IMR-90 (cell line): ENCODE data around the gene PTPRN2. TPM values are rescaled to one million over a fixed set of nuclear protein-coding genes. Genes with fewer than 3 reads are reported as not detected.

Experiments used
- ATAC-seq: fragments of 200-7000 bp; cut with Tn5 transposase; 2 replicates; pipeline ENCODE4 v1.9.1; 2020; ENCODE audit warnings: low read depth, mild to moderate bottlenecking, moderate library complexity
- BruUV-seq: library from RNA; stranded (reverse); fragments of 400-500 nt; replicated peaks from 2 replicates; lab custom pipeline; 2021; lab: Mats Ljungman, UMichigan
- CTCF ChIA-PET: fragments of 300-600 bp; formaldehyde crosslinking; extraction: SDS; loops from one replicate; lab custom pipeline; 2021; ENCODE audit warnings: antibody characterized with exemption; lab: Yijun Ruan, JAX
- POLR2A ChIA-PET: fragments of 300-600 bp; sonication (Branson Sonifier 250); formaldehyde crosslinking; loops from one replicate; lab custom pipeline; 2022; ENCODE audit warnings: antibody characterized with exemption; ENCODE audit not compliant: unreplicated experiment; lab: Charles Lee
- DNase-seq: peaks from one replicate; pipeline ENCODE4 v3.0.0; 2013
- H2AFZ ChIP-seq: replicated peaks from 2 replicates; pipeline ENCODE3; 2013; ENCODE audit warnings: low read length, mild to moderate bottlenecking; ENCODE audit not compliant: poor library complexity
- H2AK5ac ChIP-seq: 2 replicates; pipeline ENCODE4 v1.6.1; 2013; ENCODE audit warnings: low read depth, low read length, inconsistent platforms
- H2AK9ac ChIP-seq: replicated peaks from 2 replicates; pipeline ENCODE3; 2013; ENCODE audit warnings: mild to moderate bottlenecking, low read depth, low read length, moderate library complexity; ENCODE audit not compliant: poor library complexity
- H2BK120ac ChIP-seq: 2 replicates; pipeline ENCODE4 v1.6.1; 2013; ENCODE audit warnings: low read depth, low read length, inconsistent platforms
- H2BK15ac ChIP-seq: 3 replicates; pipeline ENCODE4 v1.6.1; 2013; ENCODE audit warnings: low read depth, low read length, inconsistent platforms
- H2BK20ac ChIP-seq: 2 replicates; pipeline ENCODE4 v1.6.1; 2013; ENCODE audit warnings: low read depth, mild to moderate bottlenecking, inconsistent platforms, low read length, moderate library complexity
- H2BK5ac ChIP-seq: 2 replicates; pipeline ENCODE4 v1.6.1; 2013; ENCODE audit warnings: mild to moderate bottlenecking, low read depth, low read length, inconsistent platforms; ENCODE audit not compliant: poor library complexity, severe bottlenecking
- H3K14ac ChIP-seq: replicated peaks from 2 replicates; pipeline ENCODE4 v1.6.1; 2013; ENCODE audit warnings: low read depth, low read length, inconsistent platforms
- H3K18ac ChIP-seq: 2 replicates; pipeline ENCODE4 v1.6.1; 2013; ENCODE audit warnings: low read depth, low read length, control low read depth
- H3K23ac ChIP-seq: 2 replicates; pipeline ENCODE4 v1.6.1; 2013; ENCODE audit warnings: low read depth, low read length, inconsistent platforms
- H3K27ac ChIP-seq: 2 replicates; pipeline ENCODE4 v1.5.1; 2013; ENCODE audit warnings: mild to moderate bottlenecking, control low read depth, low read length; ENCODE audit not compliant: insufficient read depth
- H3K27me3 ChIP-seq: 2 replicates; pipeline ENCODE4 v1.6.1; 2013; ENCODE audit warnings: low read length; ENCODE audit not compliant: control insufficient read depth, insufficient read depth
- H3K36me3 ChIP-seq: 2 replicates; pipeline ENCODE4 v1.6.1; 2013; ENCODE audit warnings: low read length, mixed read lengths; ENCODE audit not compliant: control insufficient read depth, insufficient read depth
- H3K4ac ChIP-seq: 2 replicates; pipeline ENCODE4 v1.6.1; 2013; ENCODE audit warnings: low read depth, low read length, inconsistent platforms
- H3K4me1 ChIP-seq: 2 replicates; pipeline ENCODE4 v1.6.1; 2013; ENCODE audit warnings: low read length, mixed read lengths; ENCODE audit not compliant: control insufficient read depth, insufficient read depth
- H3K4me2 ChIP-seq: 2 replicates; pipeline ENCODE4 v1.6.1; 2013; ENCODE audit warnings: low read depth, mild to moderate bottlenecking, control low read depth, low read length, moderate library complexity
- H3K4me3 ChIP-seq: 2 replicates; pipeline ENCODE4 v1.5.1; 2013; ENCODE audit warnings: low read depth, mild to moderate bottlenecking, control low read depth, low read length, moderate library complexity; ENCODE audit not compliant: insufficient read depth
- H3K56ac ChIP-seq: 2 replicates; pipeline ENCODE4 v1.6.1; 2013; ENCODE audit warnings: low read length, inconsistent platforms; ENCODE audit not compliant: insufficient read depth; ENCODE audit errors: extremely low read depth
- H3K79me1 ChIP-seq, 2 experiments: 2 replicates each; pipeline ENCODE4 v1.6.1; 2013; ENCODE audit warnings: low read length in 2 of 2, inconsistent platforms in 1 of 2, low read depth in 1 of 2
- H3K9ac ChIP-seq: 2 replicates; pipeline ENCODE4 v1.6.1; 2013; ENCODE audit warnings: low read depth, low read length, control low read depth
- H3K9me1 ChIP-seq: 2 replicates; pipeline ENCODE4 v1.6.1; 2013; ENCODE audit warnings: low read length, inconsistent platforms; ENCODE audit not compliant: insufficient read depth
- H3K9me3 ChIP-seq: 2 replicates; pipeline ENCODE4 v1.6.1; 2013; ENCODE audit warnings: low read length; ENCODE audit not compliant: control insufficient read depth, insufficient read depth
- H4K20me1 ChIP-seq: 2 replicates; pipeline ENCODE4 v1.6.1; 2013; ENCODE audit warnings: low read length, inconsistent platforms; ENCODE audit not compliant: insufficient read depth
- H4K5ac ChIP-seq: 2 replicates; pipeline ENCODE4 v1.6.1; 2013; ENCODE audit warnings: mild to moderate bottlenecking, low read depth, low read length, control low read depth
- H4K8ac ChIP-seq, 2 experiments: 2 replicates each; pipeline ENCODE4 v1.6.1; 2013; ENCODE audit warnings: low read depth in 2 of 2, low read length in 2 of 2, control low read depth in 1 of 2, inconsistent platforms in 1 of 2
- H4K91ac ChIP-seq: 2 replicates; pipeline ENCODE4 v1.6.1; 2013; ENCODE audit warnings: low read depth, low read length, inconsistent platforms; ENCODE audit not compliant: insufficient read depth
- CHD1 ChIP-seq: IDR thresholded peaks from 2 replicates; pipeline ENCODE4 v1.6.1; 2012; ENCODE audit warnings: low read depth, low read length, improper control_type of control experiment
- MAFK ChIP-seq: IDR thresholded peaks from 2 replicates; pipeline ENCODE4 v1.6.1; 2012; ENCODE audit warnings: low read depth, low read length, improper control_type of control experiment
- MAZ ChIP-seq: IDR thresholded peaks from 2 replicates; pipeline ENCODE4 v1.6.1; 2012; ENCODE audit warnings: low read depth, mild to moderate bottlenecking, low read length, improper control_type of control experiment, moderate library complexity, borderline replicate concordance
- NFE2L2 ChIP-seq: fragments of 150-350 bp; IDR thresholded peaks from 2 replicates; pipeline ENCODE4 v1.6.1; 2016; ENCODE audit warnings: low read depth, mild to moderate bottlenecking, low read length
- RAD21 ChIP-seq: IDR thresholded peaks from 2 replicates; pipeline ENCODE4 v1.6.1; 2012; ENCODE audit warnings: low read length, improper control_type of control experiment
- USF2 ChIP-seq: fragments of 150-350 bp; IDR thresholded peaks from 2 replicates; pipeline ENCODE4 v1.6.1; 2017; ENCODE audit warnings: mild to moderate bottlenecking, antibody characterized with exemption, low read length, low read depth
- WGBS, 2 experiments: methylation state at CpG; one replicate each; pipeline versions ENCODE4 v1.1.5 to v1.1.7; 2013; ENCODE audit warnings: missing lambda C conversion rate in 2 of 2; ENCODE audit not compliant: insufficient read length in 1 of 2; ENCODE audit errors: extremely low coverage in 2 of 2; 5-methylcytosine and 5-hydroxymethylcytosine counted together
- dilution Hi-C: fragments of 300-500 bp; cut with HindIII; formaldehyde crosslinking; loops from one replicate; pipeline ENCODE4 v1.14.3; 2018; ENCODE audit warnings: low sequenced_read_pairs; ENCODE audit not compliant: unreplicated experiment
- in situ Hi-C: fragments of 300-500 bp; cut with MboI; formaldehyde crosslinking; loops from 3 replicates; pipeline ENCODE4 v1.14.3; 2019; ENCODE audit warnings: low sequenced_read_pairs, inconsistent platforms, mixed read lengths
- intact Hi-C: fragments of 100-400 bp; cut with micrococcal nuclease; formaldehyde crosslinking; loops from 2 replicates; pipeline ENCODE4 v1.10.0; 2022
- polyA plus RNA-seq, 3 experiments: library from polyadenylated mRNA; depleted of rRNA; stranded (reverse); fragments of >200 nt; gene quantifications; 2 replicates each; pipeline ENCODE4 v1.2.3, GENCODE V29; 2012; ENCODE audit warnings: low replicate concordance in 1 of 3
- total RNA-seq: library from RNA; depleted of rRNA; stranded (reverse); fragments of >200 nt; gene quantifications from 2 replicates; pipeline ENCODE4 v1.2.3, GENCODE V29; 2012

PTPRN2 gene
- total and polyA plus RNA-seq, 2 of the 4 experiments (the other 2 are of a cell fraction), result 0.03 TPM; not detected in 1

- dilution Hi-C loops (no loop called here), intact Hi-C loops (no loop called here), in situ Hi-C loops (no loop called here)
- Histone ChIP-seq H4K8ac (no peak overlapping the region), H3K9me3 (peaks cover 67% of the 10 kb centered on the region), H3K27me3 (no peaks in the 10 kb centered on the region), H2BK20ac (no peak overlapping the region), H2AFZ (no peak overlapping the region), H4K5ac (no peak overlapping the region), H2BK15ac (no peak overlapping the region), H3K18ac (no peak overlapping the region), H3K9ac (no peak overlapping the region), H3K9me1 (no peaks in the 10 kb centered on the region), H3K36me3 (no peaks in the 10 kb centered on the region), H4K91ac (no peak overlapping the region), H2BK120ac (no peak overlapping the region), H3K4me2 (no peak overlapping the region), H2BK5ac (no peak overlapping the region), H4K20me1 (no peaks in the 10 kb centered on the region), H3K14ac (no peak overlapping the region), H2AK5ac (no peak overlapping the region), H2AK9ac (no peak overlapping the region), H3K4me3 (no peak overlapping the region), H3K4ac (no peak overlapping the region), H3K4me1 (no peaks in the 10 kb centered on the region), H3K27ac (no peak overlapping the region), H3K23ac (no peak overlapping the region), H3K56ac (no peak overlapping the region), H3K79me1 (no peaks in the 10 kb centered on the region)
- 50% methylated on average over 2 of the region's 14 CpGs; no CpG with 5 or more reads in 1 of the 2 experiments for WGBS, 2 experiments
- TF ChIP-seq NFE2L2 (no peak), CHD1 (no peak), MAFK (no peak), USF2 (no peak), RAD21 (no peak), MAZ (no peak)
- no TSS peak for BruUV-seq
- POLR2A ChIA-PET, result no interaction called here
- DNase-seq, result no peak
- CTCF ChIA-PET, result no interaction called here
- no peak for ATAC-seq
Observed at GRCh38 chr7:158247758-158248487, 339.7 kb downstream of the PTPRN2 start.
